Erythroblast (primary cell): ENCODE measurements around the gene IGF2BP3.

Experiments
- GATA1 ChIP-seq: IDR thresholded peaks from 2 replicates; pipeline ENCODE4 v1.6.1; 2011; ENCODE audit warnings: low read depth, mild to moderate bottlenecking, control low read depth, low read length, moderate library complexity
- POLR2A ChIP-seq: IDR thresholded peaks from 2 replicates; pipeline ENCODE4 v1.6.1; 2011; ENCODE audit warnings: mild to moderate bottlenecking, low read length

DNA sequence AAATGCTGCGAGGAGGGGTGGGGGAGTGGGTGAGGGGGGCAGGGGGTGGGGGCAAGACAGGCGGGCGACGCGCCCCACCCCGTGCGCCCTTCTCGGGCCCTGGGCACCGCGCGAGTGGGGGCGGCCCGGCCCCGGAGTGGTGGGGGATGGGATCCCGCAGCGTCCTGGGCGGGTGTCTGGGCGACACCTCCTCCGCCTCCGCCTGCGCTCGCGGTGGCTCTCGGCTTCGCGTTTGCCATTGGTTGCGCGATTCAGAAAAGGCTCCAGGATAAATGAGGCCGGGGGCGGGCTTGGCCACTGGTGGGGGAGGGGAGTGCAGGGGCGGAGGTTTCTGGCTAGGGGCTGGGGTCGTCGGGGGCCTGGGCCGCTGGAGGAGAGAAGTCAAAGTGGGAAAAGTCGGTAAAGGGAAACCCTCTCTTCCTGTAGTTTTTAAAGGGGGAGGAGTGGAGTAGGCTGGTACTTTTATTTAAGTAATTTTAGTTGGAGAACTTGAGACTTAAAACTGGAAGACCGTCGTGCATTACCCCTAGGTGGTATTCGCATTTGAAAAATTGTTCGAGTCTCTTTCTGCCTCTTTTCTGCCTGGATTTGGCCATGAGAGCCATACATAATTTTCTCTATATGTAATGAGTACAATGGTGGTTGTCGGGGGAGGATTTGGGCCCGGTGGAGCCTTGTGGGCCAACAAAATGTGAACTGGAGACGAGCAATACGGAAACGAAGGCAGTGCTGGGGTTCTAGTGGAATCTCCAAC is 992 bp upstream of the IGF2BP3 start:
- no peak for TF ChIP-seq POLR2A
- no peak for TF ChIP-seq GATA1
